GM12875 (cell line): ENCODE measurements around the gene TMEM14B.
"Not testable (repeated sequence)": the region's sequence is repeated elsewhere in the genome, so short reads cannot be mapped to it uniquely, and the experiment has no call there.

Source experiments
- H3K4me3 ChIP-seq: one replicate; pipeline ENCODE4 v1.5.1; 2011; ENCODE audit warnings: low read depth, low read length, control low read depth
- TF ChIP-seq, protein P1 (sequence below): IDR thresholded peaks from 2 replicates; pipeline ENCODE4 v1.5.1; 2011; ENCODE audit warnings: low read depth, mild to moderate bottlenecking, control low read depth, inconsistent platforms, low read length, moderate library complexity, borderline replicate concordance; ENCODE audit not compliant: insufficient read depth

Gene TMEM14B

DNA sequence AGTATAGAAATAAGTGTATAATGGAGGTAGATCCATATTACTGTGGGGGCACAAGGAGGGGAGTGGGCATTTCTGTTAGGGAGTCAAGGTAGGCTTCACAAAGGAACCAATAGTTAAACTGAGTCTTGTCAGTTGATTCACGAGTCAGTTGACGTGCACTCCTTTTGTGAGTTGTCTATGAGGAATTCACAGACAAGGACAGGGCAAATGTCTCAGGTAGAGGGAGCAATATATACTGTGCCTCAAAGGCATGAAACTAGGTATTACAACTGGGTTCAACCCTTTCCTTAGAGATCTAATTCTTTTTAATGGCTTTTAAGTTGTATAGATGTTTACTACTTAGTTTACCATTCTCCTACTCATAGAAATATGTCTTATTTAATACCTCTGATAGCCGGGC lies 13.7 kb upstream of the TMEM14B start:
- no peak overlapping the region for H3K4me3 ChIP-seq
- TF ChIP-seq, protein P1, sequence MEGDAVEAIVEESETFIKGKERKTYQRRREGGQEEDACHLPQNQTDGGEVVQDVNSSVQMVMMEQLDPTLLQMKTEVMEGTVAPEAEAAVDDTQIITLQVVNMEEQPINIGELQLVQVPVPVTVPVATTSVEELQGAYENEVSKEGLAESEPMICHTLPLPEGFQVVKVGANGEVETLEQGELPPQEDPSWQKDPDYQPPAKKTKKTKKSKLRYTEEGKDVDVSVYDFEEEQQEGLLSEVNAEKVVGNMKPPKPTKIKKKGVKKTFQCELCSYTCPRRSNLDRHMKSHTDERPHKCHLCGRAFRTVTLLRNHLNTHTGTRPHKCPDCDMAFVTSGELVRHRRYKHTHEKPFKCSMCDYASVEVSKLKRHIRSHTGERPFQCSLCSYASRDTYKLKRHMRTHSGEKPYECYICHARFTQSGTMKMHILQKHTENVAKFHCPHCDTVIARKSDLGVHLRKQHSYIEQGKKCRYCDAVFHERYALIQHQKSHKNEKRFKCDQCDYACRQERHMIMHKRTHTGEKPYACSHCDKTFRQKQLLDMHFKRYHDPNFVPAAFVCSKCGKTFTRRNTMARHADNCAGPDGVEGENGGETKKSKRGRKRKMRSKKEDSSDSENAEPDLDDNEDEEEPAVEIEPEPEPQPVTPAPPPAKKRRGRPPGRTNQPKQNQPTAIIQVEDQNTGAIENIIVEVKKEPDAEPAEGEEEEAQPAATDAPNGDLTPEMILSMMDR, result no peak

DNA sequence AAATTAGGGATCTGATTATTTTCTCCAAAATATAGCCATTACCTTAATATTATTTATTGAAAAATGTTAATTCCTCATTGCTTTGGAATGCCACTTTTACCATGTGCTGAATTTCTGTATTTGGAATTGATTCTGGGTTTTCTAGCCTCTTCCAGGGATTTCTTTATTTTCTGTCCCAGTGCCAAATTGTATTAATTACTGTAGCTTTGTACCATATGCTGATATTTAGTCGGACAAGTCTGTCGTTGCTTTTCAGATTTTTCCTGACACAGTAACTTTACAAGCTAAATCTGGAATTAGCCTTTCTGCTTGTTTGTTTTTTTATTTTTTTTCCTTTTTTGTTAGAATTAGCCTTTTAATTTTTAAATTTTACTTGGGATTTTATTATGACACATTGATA lies 10.9 kb upstream of the TMEM14B start:
- TF ChIP-seq, protein P1, result no peak
- no peak overlapping the region for H3K4me3 ChIP-seq

DNA sequence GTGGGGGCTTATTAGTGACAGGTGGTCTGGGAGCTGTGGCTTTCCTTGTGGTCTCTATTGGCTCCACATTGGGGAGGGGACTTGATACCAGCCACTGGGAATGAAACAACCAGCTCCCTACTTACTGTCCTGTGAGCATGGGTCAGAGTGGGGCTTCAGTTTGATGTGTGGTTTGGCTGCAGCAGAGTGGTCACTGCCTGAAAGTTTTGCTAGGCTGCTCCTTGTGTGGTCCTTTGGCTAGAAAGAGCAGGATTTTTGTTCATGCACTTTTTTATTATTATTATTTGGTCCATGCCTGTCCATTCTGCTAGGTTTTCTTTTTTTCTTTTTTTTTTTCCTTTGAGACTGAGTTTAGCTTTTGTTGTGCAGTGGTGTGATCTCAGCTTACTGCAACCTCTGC lies 7.5 kb upstream of the TMEM14B start:
- TF ChIP-seq, protein P1, result no peak
- no peak overlapping the region for H3K4me3 ChIP-seq

DNA sequence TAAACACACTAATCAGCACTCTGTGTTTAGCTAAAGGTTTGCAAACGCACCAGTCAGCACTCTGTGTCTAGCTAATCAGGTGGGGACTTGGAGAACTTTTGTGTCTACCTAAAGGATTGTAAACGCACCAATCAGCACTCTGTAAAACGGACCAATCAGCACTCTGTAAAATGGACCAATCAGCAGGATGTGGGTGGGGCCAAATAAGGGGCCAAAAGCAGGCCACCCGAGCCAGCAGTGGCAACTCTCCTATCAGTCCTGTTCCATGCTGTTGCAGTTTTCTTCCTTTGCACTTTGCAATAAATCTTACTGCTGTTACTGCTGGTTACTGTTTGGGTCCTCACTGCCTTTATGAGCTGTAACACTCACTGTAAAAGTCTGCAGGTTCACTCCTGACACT lies 6.0 kb upstream of the TMEM14B start:
- H3K4me3 ChIP-seq, result not testable (repeated sequence)

DNA sequence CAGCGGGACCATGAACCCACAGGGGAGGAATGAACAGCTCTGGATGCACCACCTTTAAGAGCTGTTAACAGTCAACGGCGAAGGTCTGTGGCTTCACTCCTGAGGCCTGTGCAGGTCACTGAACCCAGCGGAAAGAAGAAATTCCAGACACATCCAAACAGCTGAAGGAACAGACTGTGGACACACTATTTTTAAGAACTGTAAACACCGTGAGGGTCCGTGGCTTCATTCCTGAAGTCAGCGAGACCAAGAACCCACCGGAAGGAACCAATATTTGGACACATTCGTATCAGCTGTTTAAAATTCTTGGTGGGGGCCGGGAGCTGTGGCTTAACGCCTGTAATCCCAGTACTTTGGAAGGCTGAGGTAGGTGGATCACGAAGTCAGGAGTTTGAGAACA lies 5.4 kb upstream of the TMEM14B start:
- no peak overlapping the region for H3K4me3 ChIP-seq
- TF ChIP-seq, protein P1, result no peak

DNA sequence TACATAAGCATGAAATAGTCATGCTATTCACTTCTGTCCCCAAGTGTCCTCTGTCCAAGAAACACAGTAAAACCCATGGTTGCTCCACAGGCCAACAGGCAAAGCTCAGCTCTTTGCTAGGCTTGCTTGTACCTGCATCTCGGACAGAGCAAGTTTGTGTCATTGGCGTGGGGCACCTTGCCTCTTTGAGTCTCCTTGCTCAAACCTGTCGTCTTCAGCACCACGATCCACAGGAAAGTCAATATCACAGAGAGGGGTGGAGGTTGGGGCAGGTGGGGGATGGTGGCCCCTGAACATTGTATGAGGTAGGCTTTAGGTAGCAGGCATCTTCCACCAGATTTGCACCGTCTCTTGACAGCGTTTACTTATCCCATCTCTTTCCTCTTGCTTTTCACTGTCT lies 4.1 kb upstream of the TMEM14B start:
- TF ChIP-seq, protein P1, result no peak
- no peak overlapping the region for H3K4me3 ChIP-seq

DNA sequence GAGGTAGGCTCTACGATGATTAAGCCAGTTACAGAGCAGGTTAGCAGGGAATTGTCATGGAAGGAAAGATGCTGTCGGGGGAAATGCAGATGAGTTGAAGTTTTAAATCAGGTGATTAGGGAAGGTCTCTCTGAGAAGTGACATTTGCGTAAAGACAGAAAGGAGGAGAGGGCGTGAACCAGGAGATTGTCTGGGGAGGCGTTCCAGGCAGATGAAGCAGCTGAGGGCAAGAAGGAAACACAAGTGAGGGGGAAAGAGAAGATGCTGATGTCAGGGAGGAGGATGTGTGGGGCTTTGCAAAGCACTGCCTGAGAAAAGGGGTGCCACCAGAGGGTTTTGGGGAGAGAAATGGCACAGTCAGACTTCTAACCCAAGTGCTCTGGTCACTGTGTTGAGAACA lies 2.5 kb upstream of the TMEM14B start:
- TF ChIP-seq, protein P1, result no peak
- H3K4me3 ChIP-seq, result no peak overlapping the region

DNA sequence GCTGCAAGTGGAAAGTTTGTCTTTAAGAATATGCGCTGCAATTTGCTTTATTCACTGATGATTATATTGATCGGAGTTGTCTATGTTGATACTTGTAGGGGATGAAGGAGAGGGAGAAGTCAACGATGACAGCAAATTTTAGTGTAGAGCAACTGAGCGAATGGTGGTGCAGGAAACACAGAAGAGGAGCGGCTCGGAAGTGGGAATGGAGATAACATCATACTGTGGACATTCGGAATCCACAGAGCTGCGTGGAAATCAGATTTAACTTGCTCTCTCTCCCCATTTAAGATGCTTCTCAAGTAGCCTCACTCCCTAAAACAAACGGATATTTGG lies 722 bp upstream of the TMEM14B start:
- TF ChIP-seq, protein P1, result no peak
- H3K4me3 ChIP-seq, result peak overlapping the region; percentile 55
